A673 (cell line): ENCODE measurements around the gene KCTD14. TPM values are rescaled to one million over a fixed set of nuclear protein-coding genes. Genes with fewer than 3 reads are reported as not detected.
"Not testable (repeated sequence)": the region's sequence is repeated elsewhere in the genome, so short reads cannot be mapped to it uniquely, and the experiment has no call there.

ENCODE experiments used
- BruUV-seq: library from RNA; stranded (reverse); fragments of 400-500 nt; replicated peaks from 2 replicates; lab custom pipeline; 2021; lab: Mats Ljungman, UMichigan
- CTCF ChIA-PET: fragments of 300-600 bp; sonication (Branson Sonifier 250); formaldehyde crosslinking; loops from one replicate; lab custom pipeline; 2022; ENCODE audit warnings: antibody characterized with exemption; lab: Charles Lee
- POLR2A ChIA-PET: fragments of 300-600 bp; sonication (Branson Sonifier 250); formaldehyde crosslinking; loops from one replicate; lab custom pipeline; 2022; ENCODE audit warnings: antibody characterized with exemption; ENCODE audit not compliant: low non-redundant PET; lab: Charles Lee
- DNase-seq: peaks from one replicate; pipeline ENCODE4 v3.0.0-alpha.2; 2015; ENCODE audit warnings: low spot score
- H3K27ac ChIP-seq: fragments of 200-600 bp; sonication (generic); 2 replicates; pipeline ENCODE4 v1.5.1; 2016; ENCODE audit warnings: mixed run types, low read depth, mild to moderate bottlenecking, mixed read lengths, antibody characterized with exemption, low read length; ENCODE audit not compliant: poor library complexity, severe bottlenecking
- H3K27me3 ChIP-seq: fragments of 200-600 bp; sonication (generic); replicated peaks from 2 replicates; pipeline ENCODE4 v1.6.1; 2017; ENCODE audit warnings: mixed run types, low read depth, mild to moderate bottlenecking, mixed read lengths, antibody characterized with exemption, low read length; ENCODE audit not compliant: insufficient read depth, poor library complexity
- H3K36me3 ChIP-seq: fragments of 200-600 bp; sonication (generic); 2 replicates; pipeline ENCODE4 v1.6.1; 2016; ENCODE audit warnings: mixed run types, mild to moderate bottlenecking, mixed read lengths, antibody characterized with exemption, low read length; ENCODE audit not compliant: insufficient read depth, poor library complexity, severe bottlenecking
- H3K4me1 ChIP-seq: fragments of 200-600 bp; sonication (generic); 2 replicates; pipeline ENCODE4 v1.6.1; 2017; ENCODE audit warnings: mixed run types, mild to moderate bottlenecking, mixed read lengths, antibody characterized with exemption, low read length; ENCODE audit not compliant: insufficient read depth, poor library complexity, severe bottlenecking
- H3K4me3 ChIP-seq: fragments of 200-600 bp; sonication (generic); 2 replicates; pipeline ENCODE4 v1.5.1; 2016; ENCODE audit warnings: low read depth, mixed run types, mild to moderate bottlenecking, mixed read lengths, low read length; ENCODE audit not compliant: poor library complexity, severe bottlenecking
- H3K9me3 ChIP-seq: fragments of 200-600 bp; sonication (generic); 2 replicates; pipeline ENCODE4 v1.6.1; 2016; ENCODE audit warnings: mixed run types, low read depth, mild to moderate bottlenecking, mixed read lengths, antibody characterized with exemption, low read length; ENCODE audit not compliant: poor library complexity, severe bottlenecking
- EZH2 ChIP-seq: fragments of 200-600 bp; sonication (generic); IDR thresholded peaks from 2 replicates; pipeline ENCODE4 v1.6.1; 2017; ENCODE audit warnings: borderline replicate concordance, low read depth, mild to moderate bottlenecking, mixed read lengths, antibody characterized with exemption, low read length; ENCODE audit not compliant: poor library complexity, severe bottlenecking
- intact Hi-C: fragments of 100-400 bp; cut with micrococcal nuclease; formaldehyde crosslinking; loops from one replicate; pipeline ENCODE4 v1.10.0; 2022; ENCODE audit not compliant: unreplicated experiment
- total RNA-seq: library from RNA; stranded (reverse); gene quantifications from 2 replicates; pipeline ENCODE4 v1.2.3, GENCODE V29; 2021
- TF ChIP-seq, protein P1 (sequence below): fragments of 300-800, 200-600 bp; sonication (generic); conservative IDR thresholded peaks from 2 replicates; pipeline ENCODE4 v1.5.1; 2017; ENCODE audit warnings: low read depth, mild to moderate bottlenecking, antibody characterized with exemption, low read length, moderate library complexity, mixed read lengths

Gene KCTD14
- total RNA-seq, 1 experiment from 2014 or later: 0.45 TPM

DNA sequence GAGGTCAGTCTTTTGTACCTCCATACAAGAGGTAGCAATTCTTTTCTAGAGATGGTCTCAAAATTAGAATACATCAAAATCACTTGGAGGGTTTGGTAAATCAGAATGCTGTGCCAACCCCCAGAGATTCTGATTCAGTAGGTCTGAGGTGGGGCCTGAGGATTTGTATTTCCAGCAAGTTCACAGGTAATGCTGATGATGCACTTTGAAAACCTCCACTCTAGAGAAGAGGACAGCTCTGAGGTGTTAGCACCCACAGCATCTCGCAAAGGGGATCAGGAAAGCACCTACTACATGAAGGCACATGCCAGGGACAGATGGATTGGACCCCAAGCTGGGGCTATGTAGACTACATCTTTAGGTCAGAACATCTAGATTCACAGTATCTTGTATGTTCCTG is 7.2 kb downstream of the KCTD14 start:
- H3K4me3 ChIP-seq: no peak overlapping the region
- BruUV-seq: no TSS peak
- TF ChIP-seq, protein P1, sequence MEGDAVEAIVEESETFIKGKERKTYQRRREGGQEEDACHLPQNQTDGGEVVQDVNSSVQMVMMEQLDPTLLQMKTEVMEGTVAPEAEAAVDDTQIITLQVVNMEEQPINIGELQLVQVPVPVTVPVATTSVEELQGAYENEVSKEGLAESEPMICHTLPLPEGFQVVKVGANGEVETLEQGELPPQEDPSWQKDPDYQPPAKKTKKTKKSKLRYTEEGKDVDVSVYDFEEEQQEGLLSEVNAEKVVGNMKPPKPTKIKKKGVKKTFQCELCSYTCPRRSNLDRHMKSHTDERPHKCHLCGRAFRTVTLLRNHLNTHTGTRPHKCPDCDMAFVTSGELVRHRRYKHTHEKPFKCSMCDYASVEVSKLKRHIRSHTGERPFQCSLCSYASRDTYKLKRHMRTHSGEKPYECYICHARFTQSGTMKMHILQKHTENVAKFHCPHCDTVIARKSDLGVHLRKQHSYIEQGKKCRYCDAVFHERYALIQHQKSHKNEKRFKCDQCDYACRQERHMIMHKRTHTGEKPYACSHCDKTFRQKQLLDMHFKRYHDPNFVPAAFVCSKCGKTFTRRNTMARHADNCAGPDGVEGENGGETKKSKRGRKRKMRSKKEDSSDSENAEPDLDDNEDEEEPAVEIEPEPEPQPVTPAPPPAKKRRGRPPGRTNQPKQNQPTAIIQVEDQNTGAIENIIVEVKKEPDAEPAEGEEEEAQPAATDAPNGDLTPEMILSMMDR: no peak
- TF ChIP-seq EZH2: no peak
- no peaks in the 10 kb centered on the region for H3K27me3 ChIP-seq
- no peak for DNase-seq
- H3K4me1 ChIP-seq: no peaks in the 10 kb centered on the region
- no peaks in the 10 kb centered on the region for H3K36me3 ChIP-seq
- CTCF ChIA-PET: no interaction called here
- intact Hi-C loops: no loop called here
- H3K9me3 ChIP-seq: no peaks in the 10 kb centered on the region
- H3K27ac ChIP-seq: no peak overlapping the region
- POLR2A ChIA-PET: no interaction called here

DNA sequence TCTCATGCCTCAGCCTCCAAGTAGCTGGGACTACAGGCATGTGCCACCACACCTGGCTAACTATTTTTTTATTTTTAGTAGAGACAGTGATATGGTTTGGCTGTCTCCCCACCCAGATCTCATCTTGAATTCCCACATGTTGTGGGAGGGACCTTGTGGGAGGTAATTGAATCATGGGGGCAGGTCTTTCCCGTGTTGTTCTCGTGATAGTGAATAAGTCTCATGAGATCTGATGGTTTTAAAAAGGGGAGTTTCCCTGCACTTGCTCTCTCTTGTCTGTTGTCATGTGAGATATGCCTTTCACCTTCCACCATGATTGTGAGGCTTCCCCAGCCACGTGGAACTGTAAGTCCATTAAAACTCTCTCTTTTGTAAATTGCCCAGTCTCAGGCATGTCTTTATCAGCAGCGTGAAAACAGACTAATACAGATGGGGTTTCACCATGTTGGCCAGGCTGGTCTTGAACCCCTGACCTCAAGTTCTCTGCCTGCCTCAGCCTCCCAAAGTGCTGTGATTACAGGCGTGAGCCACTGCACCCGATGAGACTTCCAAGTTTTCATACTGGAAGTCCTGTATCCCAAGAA is 8.0 kb downstream of the KCTD14 start:
- H3K27ac ChIP-seq, H3K36me3 ChIP-seq, DNase-seq, CTCF ChIA-PET, H3K9me3 ChIP-seq, H3K4me1 ChIP-seq, H3K27me3 ChIP-seq, intact Hi-C loops, BruUV-seq, POLR2A ChIA-PET, H3K4me3 ChIP-seq: not testable (repeated sequence)

DNA sequence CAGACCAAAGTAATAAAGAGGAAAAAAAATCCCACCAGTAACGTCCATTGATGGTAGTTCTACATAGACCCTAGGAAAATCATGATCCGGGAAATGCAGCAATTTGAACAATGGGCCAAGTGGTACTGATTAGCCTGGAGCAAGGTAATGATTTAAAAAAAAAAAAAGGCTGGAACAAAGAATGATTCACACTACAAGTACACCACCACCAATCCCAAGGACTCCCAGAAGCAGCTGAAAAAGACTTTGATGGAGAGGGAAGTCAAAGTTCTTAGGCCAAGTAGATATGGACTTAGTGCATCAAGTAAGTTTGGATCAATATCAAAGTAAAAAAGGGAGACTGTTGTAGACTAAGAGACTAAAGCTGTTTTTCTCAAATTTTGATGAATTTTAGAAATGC is 11.8 kb downstream of the KCTD14 start:
- no peak for TF ChIP-seq EZH2
- POLR2A ChIA-PET: no interaction called here
- CTCF ChIA-PET: no interaction called here
- BruUV-seq: no TSS peak
- Histone ChIP-seq H3K27ac (no peak overlapping the region), H3K4me3 (no peak overlapping the region), H3K9me3 (no peaks in the 10 kb centered on the region), H3K4me1 (no peaks in the 10 kb centered on the region), H3K27me3 (no peaks in the 10 kb centered on the region), H3K36me3 (no peaks in the 10 kb centered on the region)
- DNase-seq: no peak
- intact Hi-C loops: no loop called here

DNA sequence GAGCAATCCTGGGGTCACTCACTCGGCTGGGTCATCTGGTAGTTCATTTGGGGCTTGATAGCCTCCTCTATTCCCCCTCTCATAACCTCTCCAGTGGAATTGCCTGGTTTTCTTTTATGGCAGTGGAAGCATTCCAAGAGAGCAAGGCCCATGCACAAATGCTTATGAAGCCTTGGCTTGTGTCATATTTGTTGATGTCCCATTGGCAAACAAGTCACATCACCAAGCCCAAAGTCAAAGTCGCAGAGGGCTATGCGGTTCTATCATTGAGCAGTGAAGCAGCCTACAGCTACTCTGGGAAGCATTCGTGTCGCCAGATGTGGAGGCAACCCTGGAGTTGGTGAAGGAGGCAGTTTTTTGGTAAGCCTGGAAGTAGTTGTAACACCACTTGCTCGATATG is 12.3 kb downstream of the KCTD14 start:
- no peak overlapping the region for H3K27ac ChIP-seq
- TF ChIP-seq EZH2: no peak
- TF ChIP-seq, protein P1: no peak
- CTCF ChIA-PET: no interaction called here
- no peaks in the 10 kb centered on the region for H3K4me1 ChIP-seq
- DNase-seq: no peak
- POLR2A ChIA-PET: no interaction called here
- no peaks in the 10 kb centered on the region for H3K9me3 ChIP-seq
- no peak overlapping the region for H3K4me3 ChIP-seq
- intact Hi-C loops: no loop called here
- no peaks in the 10 kb centered on the region for H3K27me3 ChIP-seq
- BruUV-seq: no TSS peak
- H3K36me3 ChIP-seq: no peaks in the 10 kb centered on the region
